GM19193 (cell line): ENCODE measurements around the gene ANKRD12.
A peak's percentile ranks its signal among the peaks of the same experiment; 100 is the strongest.

Experiments used
- POLR2A ChIP-seq: IDR thresholded peaks from 4 replicates; pipeline ENCODE4 v1.6.1; 2011; ENCODE audit not compliant: insufficient read depth, insufficient read length; ENCODE audit errors: extremely low read depth

Gene ANKRD12

GRCh38 chr18:9319333-9319732 is 182.8 kb downstream of the ANKRD12 start:
- TF ChIP-seq POLR2A, result no peak

GRCh38 chr18:9321017-9321452 is 184.5 kb downstream of the ANKRD12 start:
- no peak for TF ChIP-seq POLR2A

GRCh38 chr18:9321736-9322135 is 185.2 kb downstream of the ANKRD12 start:
- no peak for TF ChIP-seq POLR2A

- TF ChIP-seq POLR2A, result no peak
Measured at GRCh38 chr18:9322744-9323143, 186.2 kb downstream of the ANKRD12 start.

- no peak for TF ChIP-seq POLR2A
Measured at GRCh38 chr18:9323750-9324445, 187.3 kb downstream of the ANKRD12 start.

GRCh38 chr18:9325716-9326115 is 189.1 kb downstream of the ANKRD12 start:
- TF ChIP-seq POLR2A, result no peak

GRCh38 chr18:9328776-9329175 is 192.2 kb downstream of the ANKRD12 start:
- no peak for TF ChIP-seq POLR2A

GRCh38 chr18:9329471-9329870 is 192.9 kb downstream of the ANKRD12 start:
- TF ChIP-seq POLR2A, result no peak

GRCh38 chr18:9330419-9330818 is 193.8 kb downstream of the ANKRD12 start:
- no peak for TF ChIP-seq POLR2A

GRCh38 chr18:9333441-9334328 is 197.1 kb downstream of the ANKRD12 start:
- TF ChIP-seq POLR2A, result no peak

GRCh38 chr18:9334329-9334972 is 197.9 kb downstream of the ANKRD12 start, which contains the start of gene TWSG1:
Gene TWSG1 (plus strand): TSS chr18:9334773. CDS start chr18:9337230, 2,457 bp downstream.
- TF ChIP-seq POLR2A, result peak; percentile 80

GRCh38 chr18:9334973-9335696 is 198.6 kb downstream of the ANKRD12 start:
- no peak for TF ChIP-seq POLR2A
